HL-60 (cell line): ENCODE results near the gene ATP10D.

ENCODE experiments used
- POLR2AphosphoS5 ChIP-seq: IDR thresholded peaks from 2 replicates; pipeline ENCODE4 v1.6.1; 2012; ENCODE audit warnings: low read depth
- TF ChIP-seq, protein P1 (sequence below): IDR thresholded peaks from one replicate; pipeline ENCODE4 v1.5.1; 2011; ENCODE audit warnings: low read length, control low read depth, inconsistent platforms; ENCODE audit not compliant: insufficient read depth

GRCh38 chr4:47478804-47479203 is 6.3 kb upstream of the ATP10D start:
- TF ChIP-seq, protein P1, sequence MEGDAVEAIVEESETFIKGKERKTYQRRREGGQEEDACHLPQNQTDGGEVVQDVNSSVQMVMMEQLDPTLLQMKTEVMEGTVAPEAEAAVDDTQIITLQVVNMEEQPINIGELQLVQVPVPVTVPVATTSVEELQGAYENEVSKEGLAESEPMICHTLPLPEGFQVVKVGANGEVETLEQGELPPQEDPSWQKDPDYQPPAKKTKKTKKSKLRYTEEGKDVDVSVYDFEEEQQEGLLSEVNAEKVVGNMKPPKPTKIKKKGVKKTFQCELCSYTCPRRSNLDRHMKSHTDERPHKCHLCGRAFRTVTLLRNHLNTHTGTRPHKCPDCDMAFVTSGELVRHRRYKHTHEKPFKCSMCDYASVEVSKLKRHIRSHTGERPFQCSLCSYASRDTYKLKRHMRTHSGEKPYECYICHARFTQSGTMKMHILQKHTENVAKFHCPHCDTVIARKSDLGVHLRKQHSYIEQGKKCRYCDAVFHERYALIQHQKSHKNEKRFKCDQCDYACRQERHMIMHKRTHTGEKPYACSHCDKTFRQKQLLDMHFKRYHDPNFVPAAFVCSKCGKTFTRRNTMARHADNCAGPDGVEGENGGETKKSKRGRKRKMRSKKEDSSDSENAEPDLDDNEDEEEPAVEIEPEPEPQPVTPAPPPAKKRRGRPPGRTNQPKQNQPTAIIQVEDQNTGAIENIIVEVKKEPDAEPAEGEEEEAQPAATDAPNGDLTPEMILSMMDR, result no peak
- no peak for TF ChIP-seq POLR2AphosphoS5
